ENCODE results near the gene RAD23B.

Gene RAD23B

GRCh38 chr9:107268560-107268959 lies 14.5 kb upstream of the RAD23B start:
- no peak for DNase-seq

GRCh38 chr9:107269254-107269653 lies 13.8 kb upstream of the RAD23B start:
- DNase-seq, result no peak

DNA sequence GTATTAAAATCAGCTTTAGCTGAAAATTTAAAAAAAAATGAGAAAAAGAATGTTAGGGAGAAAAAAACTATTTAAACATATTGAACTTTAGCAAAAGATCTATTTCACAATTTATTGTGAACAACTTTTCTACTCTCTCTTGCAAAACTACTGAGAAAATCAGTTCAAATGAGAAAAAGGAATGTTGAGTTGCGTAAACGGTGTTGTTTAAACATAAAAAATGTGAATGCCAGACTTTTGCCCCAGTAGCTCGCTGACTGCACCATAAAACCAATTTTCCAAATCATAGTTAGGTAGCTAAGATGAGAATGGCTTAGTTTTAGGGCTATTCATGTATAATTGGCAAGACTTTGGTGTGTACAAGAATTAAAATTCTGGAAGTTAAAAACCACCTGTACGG lies 13.4 kb upstream of the RAD23B start:
- DNase-seq, result no peak

DNA sequence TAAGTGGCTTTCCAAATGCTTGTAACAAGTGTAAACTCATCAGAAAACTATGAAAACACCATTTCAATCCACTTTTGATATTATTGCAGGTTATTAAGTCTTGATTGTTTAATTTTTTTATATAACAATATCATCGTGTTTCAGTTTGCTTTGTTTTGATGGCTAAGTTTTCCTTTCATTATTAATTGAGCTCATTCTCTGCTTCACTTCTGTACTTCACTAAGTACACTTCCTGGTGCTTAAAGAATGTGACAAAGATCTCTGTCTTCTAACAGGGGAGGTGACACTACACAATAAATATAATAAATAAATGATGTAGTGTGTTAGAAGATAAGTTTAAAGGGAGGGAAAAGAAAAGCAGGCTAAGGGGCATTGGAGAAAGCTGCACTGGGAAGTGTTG lies 13.0 kb upstream of the RAD23B start:
- DNase-seq, result no peak

DNA sequence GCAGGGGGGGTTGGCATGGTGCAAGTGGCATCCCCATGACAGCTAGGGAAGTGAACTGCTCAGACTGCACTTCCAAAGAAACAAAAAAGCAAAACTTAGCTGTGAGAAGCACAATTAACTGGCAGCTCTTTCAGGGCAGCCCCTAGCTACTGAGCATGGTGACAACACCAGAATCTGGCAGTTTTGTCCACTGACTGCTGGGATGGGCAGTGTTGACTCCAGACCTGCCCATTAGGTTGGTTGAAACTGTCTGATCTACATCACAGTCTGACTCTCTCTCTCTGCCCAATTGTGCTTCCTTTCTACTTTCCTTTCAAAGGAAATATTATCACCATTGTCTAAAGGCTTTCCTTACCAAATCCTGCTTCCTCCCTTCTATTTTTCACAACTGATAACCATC lies 12.5 kb upstream of the RAD23B start:
- DNase-seq, result no peak

DNA sequence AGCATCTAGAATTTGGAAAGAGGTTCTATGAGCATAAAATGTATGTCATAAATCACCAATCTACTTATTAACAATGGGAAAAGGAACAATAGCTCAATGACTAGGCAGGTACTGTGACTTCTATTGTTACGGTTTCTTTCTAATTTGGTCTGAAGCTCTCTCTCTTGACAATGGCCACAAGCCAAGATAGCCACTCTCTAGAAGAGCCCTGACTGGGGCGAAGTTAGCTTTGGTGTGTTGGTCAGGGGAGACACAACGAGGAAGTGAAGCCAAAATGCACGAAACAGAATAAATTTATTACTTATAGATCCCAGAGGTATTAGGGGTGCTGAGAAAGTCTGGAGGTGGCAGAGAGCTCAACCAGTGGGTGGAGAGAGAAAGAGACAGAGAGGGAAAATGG lies 9.4 kb upstream of the RAD23B start:
- no peak for DNase-seq

DNA sequence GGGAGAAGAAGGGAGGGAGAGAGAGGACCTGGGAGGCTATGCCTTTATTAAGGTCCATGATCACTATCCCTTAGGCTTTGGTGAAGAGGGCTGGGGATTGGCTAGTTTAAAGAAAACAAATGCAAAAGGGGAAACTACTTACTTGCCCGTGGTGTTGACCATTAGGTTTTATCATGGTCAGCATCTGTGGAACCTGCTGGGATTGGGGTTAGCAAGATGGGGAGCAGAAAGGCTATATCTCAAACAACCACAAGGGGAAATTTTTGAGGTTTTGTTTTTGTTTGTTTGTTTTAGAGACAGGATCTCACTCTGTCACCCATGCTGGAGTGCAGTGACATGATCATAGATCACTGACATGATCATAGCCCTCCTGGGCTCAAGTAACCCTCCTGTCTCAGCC lies 9.0 kb upstream of the RAD23B start:
- no peak for DNase-seq

- DNase-seq, result no peak
These were observed 8.1 kb upstream of the RAD23B start for GRCh38 chr9:107274953-107275422.

DNA sequence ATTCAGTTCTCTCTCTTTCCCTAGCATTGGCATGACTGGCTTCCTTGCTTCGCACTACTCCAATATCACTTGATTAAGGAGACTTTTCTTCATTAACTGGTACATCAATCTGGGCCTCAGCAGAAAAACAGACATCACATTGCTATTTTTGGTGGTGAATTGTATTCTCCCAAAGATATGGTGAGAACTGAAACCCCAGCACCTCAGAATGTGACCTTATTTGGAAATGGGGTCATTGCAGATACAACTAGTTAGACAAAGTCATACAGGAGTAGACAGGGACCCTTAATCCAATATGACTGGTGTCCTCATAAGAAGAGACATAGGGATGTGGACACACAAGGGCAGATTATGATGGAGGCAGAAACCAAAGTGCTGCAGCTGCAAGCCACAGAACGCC lies 7.5 kb upstream of the RAD23B start:
- DNase-seq, result no peak

DNA sequence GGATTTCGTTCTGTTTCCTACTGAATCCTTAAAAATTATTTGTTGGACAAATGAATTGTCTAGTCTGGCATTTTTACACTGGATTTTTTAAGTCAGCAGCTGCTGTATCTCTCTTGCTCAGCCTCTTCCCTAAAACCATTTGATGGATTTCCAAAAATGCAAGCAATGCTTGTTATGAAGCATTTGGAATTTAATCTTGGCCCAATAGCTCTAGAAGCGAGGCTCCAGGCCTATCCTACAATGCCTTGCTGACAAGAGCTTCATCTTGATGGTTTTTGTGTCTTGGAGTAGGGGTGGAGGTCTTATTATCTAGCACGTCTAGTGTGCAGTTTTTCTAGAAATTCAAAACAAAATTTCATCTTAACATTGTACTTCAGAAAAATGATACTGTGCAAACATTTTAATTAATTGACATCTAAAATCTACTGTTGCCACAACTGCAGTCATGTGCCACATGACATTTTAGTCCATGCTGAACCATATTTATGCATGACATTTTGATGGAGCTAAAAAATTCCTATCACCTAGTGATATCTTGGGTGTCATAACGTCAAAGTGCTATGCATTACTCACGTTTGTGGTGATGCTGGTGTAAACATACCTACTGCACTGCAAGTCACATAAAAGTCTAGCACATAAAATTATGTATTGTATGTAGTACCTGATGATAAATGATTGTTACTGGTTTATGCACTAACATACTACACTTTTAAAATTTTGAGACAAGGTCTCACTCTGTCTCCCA lies 5.9 kb upstream of the RAD23B start:
- DNase-seq, result no peak

GRCh38 chr9:107277801-107278200 lies 5.3 kb upstream of the RAD23B start:
- no peak for DNase-seq

DNA sequence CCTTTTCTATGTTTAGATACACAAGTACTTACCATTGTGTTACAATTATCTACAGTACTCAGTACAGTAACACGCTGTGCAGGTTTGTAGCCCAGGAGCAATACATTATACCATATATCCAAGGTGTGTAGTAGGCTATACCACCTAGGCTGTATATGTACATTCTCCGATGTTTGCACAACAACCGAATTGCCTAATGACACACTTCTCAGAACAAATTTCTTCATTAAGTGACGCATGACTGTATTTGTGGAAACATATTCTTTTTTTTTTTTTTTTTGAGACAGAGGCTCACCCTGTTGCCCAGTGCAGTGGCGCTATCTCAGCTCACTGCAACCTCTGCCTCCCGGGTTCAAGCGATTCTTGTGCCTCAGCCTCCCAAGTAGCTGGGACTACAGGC lies 4.0 kb upstream of the RAD23B start:
- no peak for DNase-seq

DNA sequence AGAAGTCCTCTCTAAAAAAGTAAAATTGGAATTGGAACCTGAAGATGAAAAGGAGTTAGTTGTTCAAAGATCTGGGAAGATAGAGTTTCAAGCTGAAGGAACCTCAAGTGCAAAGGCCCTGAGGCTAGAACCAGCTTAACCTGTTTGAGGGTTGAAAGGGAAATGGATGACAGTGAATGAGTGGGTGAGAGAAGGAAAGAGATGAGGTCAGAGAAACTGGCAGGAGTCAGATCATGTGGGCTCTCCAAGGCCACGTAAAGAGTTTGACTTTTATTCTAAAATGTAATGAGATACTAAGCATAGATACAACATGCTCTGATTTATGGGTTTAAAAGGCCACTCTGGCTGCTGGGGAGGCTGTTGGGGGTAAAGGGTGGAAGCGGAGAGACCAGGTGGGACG lies 2.5 kb upstream of the RAD23B start:
- DNase-seq, result no peak

DNA sequence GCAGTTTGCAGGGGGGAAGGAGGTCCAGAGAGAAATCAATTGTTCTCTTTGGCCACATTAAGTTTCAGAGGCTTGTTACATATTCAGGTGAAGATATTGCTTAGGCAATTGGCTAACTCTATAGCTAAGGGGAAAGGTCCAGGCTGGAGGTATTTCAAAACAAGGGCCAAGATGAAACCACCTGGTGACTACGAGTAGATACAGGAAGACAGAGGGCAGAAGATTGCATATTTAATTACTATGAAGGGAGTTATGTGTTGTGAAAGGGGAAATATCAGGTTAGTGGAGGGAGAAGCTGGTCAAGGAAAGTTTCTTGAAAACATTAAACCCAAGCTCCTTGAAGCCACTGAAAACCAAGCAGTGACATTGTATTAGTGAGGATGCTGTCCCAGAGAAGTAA lies 1.9 kb upstream of the RAD23B start:
- no peak for DNase-seq

GRCh38 chr9:107281922-107282667 lies 984 bp upstream of the RAD23B start:
- DNase-seq, result peak in 2 of 56 donors; percentile 26 to 39

DNA sequence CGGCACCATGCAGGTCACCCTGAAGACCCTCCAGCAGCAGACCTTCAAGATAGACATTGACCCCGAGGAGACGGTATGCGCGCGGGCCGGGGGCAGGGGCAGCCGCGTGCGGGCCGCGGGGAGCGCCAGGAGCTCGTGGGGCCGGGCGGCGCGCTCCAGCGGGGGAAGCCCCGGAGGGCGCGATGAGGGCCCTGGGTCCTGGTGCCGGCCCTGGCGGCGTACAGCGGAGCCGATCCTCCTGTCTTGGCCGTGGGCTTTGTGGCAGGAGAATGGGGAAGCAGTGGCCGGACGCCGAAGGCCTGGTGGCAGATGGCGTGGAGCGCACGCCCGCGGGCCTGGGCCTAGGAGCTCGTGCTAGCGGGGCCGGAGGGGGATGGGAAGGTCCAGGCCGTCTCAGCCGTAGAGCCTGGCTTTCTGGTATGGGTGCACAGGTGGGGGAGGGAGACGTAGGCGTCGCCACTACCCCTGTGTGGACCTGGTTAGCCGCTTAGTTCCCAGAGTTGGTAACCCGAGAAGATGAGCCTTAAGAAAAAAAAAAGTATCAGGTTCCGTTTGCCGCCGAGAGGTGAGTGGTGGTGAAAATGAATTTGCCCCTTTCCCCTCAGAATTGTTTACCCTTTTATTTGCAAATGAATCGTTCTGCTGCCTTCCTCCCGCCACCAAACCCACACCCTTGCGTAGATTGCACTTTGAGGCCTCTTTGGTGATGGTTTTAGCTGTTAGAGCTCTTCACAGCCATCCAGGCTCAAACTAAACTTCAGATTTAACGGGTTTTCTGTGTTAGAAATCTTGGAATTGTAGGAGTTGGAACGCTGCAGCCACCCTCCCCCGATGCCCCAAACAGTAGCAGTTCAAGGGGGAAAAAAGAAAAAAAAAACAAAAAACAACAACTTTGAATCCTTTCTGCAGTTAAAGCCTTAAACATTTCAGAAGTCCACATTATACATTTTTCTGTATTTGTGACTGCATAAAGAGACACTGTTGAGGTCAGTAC lies 841 bp downstream of the RAD23B start:
- DNase-seq, result peak in 45 of 56 donors; percentile 3 to 63 (median 35)

- DNase-seq, result no peak
These were observed 1.6 kb downstream of the RAD23B start for GRCh38 chr9:107284636-107285035.

GRCh38 chr9:107285286-107285685 lies 2.2 kb downstream of the RAD23B start:
- DNase-seq, result no peak

DNA sequence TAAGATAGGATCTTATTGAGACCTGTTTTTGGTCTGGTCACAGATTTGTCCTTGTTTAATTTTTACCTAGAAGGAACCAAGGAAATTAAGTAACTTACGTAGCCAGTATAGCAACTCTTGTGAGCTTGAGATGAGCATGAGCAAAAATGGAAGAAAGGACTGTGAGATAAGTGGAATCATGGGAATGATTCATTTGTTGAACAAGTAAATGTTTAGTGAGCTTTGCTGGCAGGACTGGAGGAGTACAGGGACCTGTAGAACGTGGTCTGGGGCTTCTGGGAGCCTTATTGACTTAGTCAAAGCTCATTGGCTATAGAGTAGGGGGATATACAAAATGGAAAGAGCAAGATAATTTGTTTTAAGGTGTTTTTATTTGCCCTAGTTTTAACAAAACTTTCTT lies 3.0 kb downstream of the RAD23B start:
- no peak for DNase-seq

DNA sequence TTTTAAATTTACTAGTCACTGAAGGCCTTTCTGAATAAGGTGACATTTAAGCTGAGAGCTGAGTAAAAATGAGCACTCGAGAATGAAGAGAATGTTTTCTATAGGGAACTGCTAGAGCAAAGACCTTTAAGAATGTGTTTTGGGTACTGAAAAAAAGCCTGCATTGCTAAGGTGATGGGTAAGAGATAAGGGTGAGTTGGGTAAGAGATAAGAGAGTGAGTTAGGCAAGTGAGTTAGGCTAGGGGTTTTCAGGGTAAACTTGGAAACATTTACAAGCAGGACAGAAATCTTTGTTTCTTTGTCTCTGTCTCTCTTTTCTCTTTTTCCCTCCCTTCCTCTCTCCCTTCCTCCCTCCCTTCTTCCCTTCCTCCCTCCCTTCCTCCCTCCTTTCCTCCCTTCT lies 5.6 kb downstream of the RAD23B start:
- DNase-seq, result no peak

DNA sequence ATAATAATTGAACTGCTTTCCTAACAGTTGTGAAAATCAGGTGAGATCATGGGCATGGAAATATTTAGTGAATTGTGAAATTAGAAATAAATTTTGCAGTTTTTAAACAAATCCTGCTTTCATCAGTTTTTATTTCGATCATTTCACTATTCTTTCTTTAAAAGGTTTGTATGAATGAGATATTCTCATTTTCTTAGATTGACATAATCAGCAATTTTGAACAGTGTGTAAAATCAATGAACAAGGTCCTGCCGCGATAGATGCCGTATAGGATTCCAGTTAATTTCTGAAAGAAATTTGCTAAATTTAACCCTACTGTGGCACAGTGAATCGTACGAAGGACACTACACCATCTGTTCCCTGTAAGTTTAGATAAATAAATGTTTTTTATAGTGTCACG lies 7.5 kb downstream of the RAD23B start:
- no peak for DNase-seq
